Brain microvascular endothelial cell (primary cell): Measurements from ENCODE around the gene RCOR1.

Experiments used
- DNase-seq: peaks from one replicate; pipeline ENCODE4 v3.0.0-alpha.2; 2020
- H3K27ac ChIP-seq: fragments of 250-450 bp; sonication (Bioruptor Pico); 2 replicates; pipeline ENCODE4 v1.5.1; 2020; ENCODE audit warnings: mild to moderate bottlenecking, moderate library complexity
- H3K27me3 ChIP-seq: fragments of 250-450 bp; sonication (Bioruptor Pico); replicated peaks from 2 replicates; pipeline ENCODE4 v1.5.1; 2020; ENCODE audit warnings: mild to moderate bottlenecking
- H3K36me3 ChIP-seq: fragments of 250-450 bp; sonication (Bioruptor Pico); replicated peaks from 2 replicates; pipeline ENCODE4 v1.5.1; 2020; ENCODE audit warnings: mild to moderate bottlenecking
- H3K4me3 ChIP-seq: 2 replicates; pipeline ENCODE4 v1.5.1; 2011; ENCODE audit warnings: low read depth, mild to moderate bottlenecking, control low read depth, low read length, moderate library complexity
- in situ Hi-C: cut with HindIII; loops from 2 replicates; pipeline ENCODE4 v1.10.0; 2017; ENCODE audit warnings: low sequenced_read_pairs, low pct_ligation_motif_present
- TF ChIP-seq, protein P1 (sequence below): IDR thresholded peaks from 2 replicates; pipeline ENCODE4 v1.5.1; 2011; ENCODE audit warnings: low read depth, mild to moderate bottlenecking, moderate library complexity, low read length, control low read depth, inconsistent platforms; ENCODE audit errors: missing control alignments

Gene RCOR1

DNA sequence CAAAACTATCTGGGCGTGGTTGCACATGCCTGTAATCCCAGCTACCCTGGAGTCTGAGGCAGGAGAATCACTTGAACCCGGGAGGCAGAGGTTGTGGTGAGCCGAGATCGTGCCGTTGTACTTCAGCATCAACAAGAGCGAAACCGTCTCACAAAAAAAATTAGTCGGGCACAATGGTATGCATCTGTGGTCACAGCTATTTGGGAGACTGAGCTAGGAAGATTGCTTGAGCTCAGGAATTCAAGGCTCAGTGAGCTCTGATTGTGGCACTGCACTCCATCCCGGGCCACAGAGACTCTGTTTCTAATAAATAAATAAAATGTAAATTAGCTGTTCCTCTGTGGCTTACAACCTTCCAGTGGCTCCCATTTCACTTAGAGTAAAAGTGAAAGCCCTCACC lies 28.0 kb downstream of the RCOR1 start:
- in situ Hi-C loops = no loop called here
- Histone ChIP-seq H3K27ac (no peak overlapping the region), H3K27me3 (no peaks in the 10 kb centered on the region), H3K4me3 (no peak overlapping the region), H3K36me3 (no peaks in the 10 kb centered on the region)
- peak; percentile 51 for DNase-seq
- TF ChIP-seq, protein P1, sequence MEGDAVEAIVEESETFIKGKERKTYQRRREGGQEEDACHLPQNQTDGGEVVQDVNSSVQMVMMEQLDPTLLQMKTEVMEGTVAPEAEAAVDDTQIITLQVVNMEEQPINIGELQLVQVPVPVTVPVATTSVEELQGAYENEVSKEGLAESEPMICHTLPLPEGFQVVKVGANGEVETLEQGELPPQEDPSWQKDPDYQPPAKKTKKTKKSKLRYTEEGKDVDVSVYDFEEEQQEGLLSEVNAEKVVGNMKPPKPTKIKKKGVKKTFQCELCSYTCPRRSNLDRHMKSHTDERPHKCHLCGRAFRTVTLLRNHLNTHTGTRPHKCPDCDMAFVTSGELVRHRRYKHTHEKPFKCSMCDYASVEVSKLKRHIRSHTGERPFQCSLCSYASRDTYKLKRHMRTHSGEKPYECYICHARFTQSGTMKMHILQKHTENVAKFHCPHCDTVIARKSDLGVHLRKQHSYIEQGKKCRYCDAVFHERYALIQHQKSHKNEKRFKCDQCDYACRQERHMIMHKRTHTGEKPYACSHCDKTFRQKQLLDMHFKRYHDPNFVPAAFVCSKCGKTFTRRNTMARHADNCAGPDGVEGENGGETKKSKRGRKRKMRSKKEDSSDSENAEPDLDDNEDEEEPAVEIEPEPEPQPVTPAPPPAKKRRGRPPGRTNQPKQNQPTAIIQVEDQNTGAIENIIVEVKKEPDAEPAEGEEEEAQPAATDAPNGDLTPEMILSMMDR = no peak

DNA sequence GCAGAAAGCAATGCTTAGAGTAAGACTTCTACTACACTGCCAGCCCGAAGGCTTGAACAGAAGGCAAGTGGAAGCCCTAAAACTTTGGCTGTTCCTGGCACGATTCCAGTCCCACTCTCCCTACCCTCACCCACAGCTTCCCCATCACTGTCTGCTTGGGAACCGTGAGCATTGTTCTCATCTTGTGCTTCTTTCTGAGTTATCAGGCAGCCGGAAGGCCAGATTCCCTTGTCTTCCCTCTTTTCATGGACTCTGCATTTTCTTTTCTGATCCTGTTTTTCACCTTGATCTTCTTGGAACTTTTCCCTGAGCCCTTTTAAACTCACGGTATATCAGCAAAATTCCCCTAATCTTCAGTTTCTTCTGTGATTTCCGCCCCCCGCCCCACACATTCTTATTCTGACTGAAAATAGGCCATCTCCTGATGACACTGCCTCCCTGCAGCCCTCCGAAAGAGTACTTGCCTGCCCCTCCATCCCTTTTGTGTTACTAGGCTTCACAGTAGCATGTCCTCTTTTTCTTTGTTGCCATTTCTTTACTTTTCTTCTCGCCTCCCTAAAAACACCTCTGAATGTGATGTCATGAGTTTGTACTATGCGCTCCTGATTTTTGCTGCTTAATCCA lies 29.9 kb downstream of the RCOR1 start:
- Histone ChIP-seq H3K27ac (no peak overlapping the region), H3K4me3 (no peak overlapping the region), H3K27me3 (no peaks in the 10 kb centered on the region), H3K36me3 (peaks cover 2% of the 10 kb centered on the region)
- TF ChIP-seq, protein P1 = no peak
- in situ Hi-C loops = no loop called here
- DNase-seq = no peak

GRCh38 chr14:102624666-102625065 lies 32.2 kb downstream of the RCOR1 start:
- TF ChIP-seq, protein P1 = no peak
- Histone ChIP-seq H3K4me3 (no peak overlapping the region), H3K27me3 (no peaks in the 10 kb centered on the region), H3K27ac (no peak overlapping the region), H3K36me3 (peaks cover 2% of the 10 kb centered on the region)
- no peak for DNase-seq
- in situ Hi-C loops = no loop called here

- in situ Hi-C loops = no loop called here
- peaks cover 2% of the 10 kb centered on the region for H3K36me3 ChIP-seq
- no peak for DNase-seq
- no peak overlapping the region for H3K27ac ChIP-seq
- TF ChIP-seq, protein P1 = no peak
- no peaks in the 10 kb centered on the region for H3K27me3 ChIP-seq
- H3K4me3 ChIP-seq = no peak overlapping the region
Observed at GRCh38 chr14:102625564-102626296, 33.3 kb downstream of the RCOR1 start.

GRCh38 chr14:102626530-102626929 lies 34.1 kb downstream of the RCOR1 start:
- in situ Hi-C loops = no loop called here
- TF ChIP-seq, protein P1 = peak; percentile 4
- peaks cover 2% of the 10 kb centered on the region for H3K36me3 ChIP-seq
- H3K4me3 ChIP-seq = no peak overlapping the region
- H3K27ac ChIP-seq = no peak overlapping the region
- DNase-seq = no peak
- H3K27me3 ChIP-seq = no peaks in the 10 kb centered on the region
